Gastrocnemius medialis (tissue), 4 donors: ENCODE results near the gene NSUN7. TPM values are rescaled to one million over a fixed set of nuclear protein-coding genes. Genes with fewer than 3 reads are reported as not detected.
A peak's percentile ranks its signal among the peaks of the same experiment; 100 is the strongest.

ENCODE experiments used
- ATAC-seq, 2 donors: fragments of 150-250 bp; one replicate each; pipeline ENCODE4 v1.9.1; 2016
- DNase-seq, 2 donors: peaks; one replicate each; pipeline ENCODE4 v3.0.0-alpha.2; 2019
- H3K27ac ChIP-seq, 4 donors: fragments of 200-600 bp; sonication (generic); 1 replicate in 1 of 4; 2 replicates in 3 of 4; pipeline ENCODE4 v1.5.1; 2016 to 2018; ENCODE audit warnings: mild to moderate bottlenecking in 2 of 4, moderate library complexity in 1 of 4
- H3K27me3 ChIP-seq, 3 donors: fragments of 200-600 bp; sonication (generic) in 2 of 3; 1 replicate in 1 of 3; 2 replicates in 2 of 3; pipeline versions ENCODE4 v1.5.1 to v1.6.0; 2016 to 2019; ENCODE audit warnings: mild to moderate bottlenecking in 1 of 3, moderate library complexity in 1 of 3
- H3K36me3 ChIP-seq, 2 donors: fragments of 200-600 bp; sonication (generic) in 1 of 2; one replicate each; pipeline ENCODE4 v1.5.1; 2017 to 2018
- H3K4me1 ChIP-seq, 2 donors: fragments of 200-600 bp; sonication (generic) in 1 of 2; one replicate each; pipeline ENCODE4 v1.5.1; 2016 to 2017; ENCODE audit warnings: mild to moderate bottlenecking in 2 of 2
- H3K4me3 ChIP-seq, 4 donors: fragments of 200-600 bp; sonication (generic) in 3 of 4; 1 replicate in 1 of 4; 2 replicates in 3 of 4; pipeline ENCODE4 v1.5.1; 2016 to 2019; ENCODE audit warnings: mild to moderate bottlenecking in 2 of 4
- H3K9me3 ChIP-seq, 3 donors: fragments of 200-600 bp; sonication (generic) in 2 of 3; 1 replicate in 1 of 3; 2 replicates in 2 of 3; pipeline ENCODE4 v1.5.1; 2016 to 2019
- POLR2A ChIP-seq, 2 donors: fragments of 450-650 bp; IDR thresholded peaks; one replicate each; pipeline ENCODE4 v1.6.1; 2017; ENCODE audit warnings: antibody characterized with exemption in 2 of 2, mild to moderate bottlenecking in 2 of 2, moderate library complexity in 2 of 2
- in situ Hi-C, 4 donors: fragments of 200-750 bp; cut with MboI; loops; one replicate each; pipeline versions ENCODE4 v1.15.0 to v1.8.0; 2017; ENCODE audit warnings: low sequenced_read_pairs in 4 of 4
- intact Hi-C: fragments of 100-400 bp; cut with DNase I; formaldehyde crosslinking; loops from one replicate; pipeline ENCODE4 v1.15.1; 2023; ENCODE audit warnings: low total_unique reads
- total RNA-seq, 4 donors: library from RNA; depleted of rRNA; stranded (reverse); fragments of >200 nt; gene quantifications; one replicate each; pipeline versions ENCODE4 v1.1.0 to v1.2.3, GENCODE V29; 2016
- TF ChIP-seq, protein P1 (sequence below), 5 experiments: fragments of 450-650 bp in 3 of 5; fragments of 200-600 bp in 2 of 5; sonication (generic) in 2 of 5; IDR thresholded peaks in 4 of 5; conservative IDR thresholded peaks in 1 of 5; 1 replicate in 4 of 5; 2 replicates in 1 of 5; pipeline ENCODE4 v1.5.1; 2016 to 2019; ENCODE audit warnings: antibody characterized with exemption in 5 of 5, mild to moderate bottlenecking in 3 of 5, moderate library complexity in 3 of 5

NSUN7 gene
- total RNA-seq, 4 donors from 2014 or later: 0.18 TPM; not detected in 3

DNA sequence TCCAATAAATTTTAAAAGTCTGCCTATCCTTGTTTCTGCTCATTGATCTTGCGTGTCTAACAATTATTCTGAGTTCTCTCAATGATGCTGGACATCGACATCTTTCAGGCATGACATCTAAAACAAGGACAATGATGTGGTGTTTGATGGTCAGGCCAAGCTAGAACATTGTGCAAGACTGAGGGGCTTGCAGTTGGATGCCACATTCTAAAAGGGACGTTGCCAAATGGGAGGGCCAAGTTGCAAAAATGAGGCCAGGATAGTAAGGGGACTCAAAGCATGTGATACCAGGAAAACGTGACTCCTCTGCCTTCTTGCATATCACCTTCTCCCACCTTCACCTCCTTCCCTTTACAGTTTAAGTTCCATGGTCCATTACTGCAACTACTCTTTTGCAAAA lies 29.4 kb upstream of the NSUN7 start:
- TF ChIP-seq POLR2A (IDR thresholded peaks at IDR 0.05): no peak
- TF ChIP-seq, protein P1, sequence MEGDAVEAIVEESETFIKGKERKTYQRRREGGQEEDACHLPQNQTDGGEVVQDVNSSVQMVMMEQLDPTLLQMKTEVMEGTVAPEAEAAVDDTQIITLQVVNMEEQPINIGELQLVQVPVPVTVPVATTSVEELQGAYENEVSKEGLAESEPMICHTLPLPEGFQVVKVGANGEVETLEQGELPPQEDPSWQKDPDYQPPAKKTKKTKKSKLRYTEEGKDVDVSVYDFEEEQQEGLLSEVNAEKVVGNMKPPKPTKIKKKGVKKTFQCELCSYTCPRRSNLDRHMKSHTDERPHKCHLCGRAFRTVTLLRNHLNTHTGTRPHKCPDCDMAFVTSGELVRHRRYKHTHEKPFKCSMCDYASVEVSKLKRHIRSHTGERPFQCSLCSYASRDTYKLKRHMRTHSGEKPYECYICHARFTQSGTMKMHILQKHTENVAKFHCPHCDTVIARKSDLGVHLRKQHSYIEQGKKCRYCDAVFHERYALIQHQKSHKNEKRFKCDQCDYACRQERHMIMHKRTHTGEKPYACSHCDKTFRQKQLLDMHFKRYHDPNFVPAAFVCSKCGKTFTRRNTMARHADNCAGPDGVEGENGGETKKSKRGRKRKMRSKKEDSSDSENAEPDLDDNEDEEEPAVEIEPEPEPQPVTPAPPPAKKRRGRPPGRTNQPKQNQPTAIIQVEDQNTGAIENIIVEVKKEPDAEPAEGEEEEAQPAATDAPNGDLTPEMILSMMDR (IDR thresholded peaks at IDR 0.05 in 4 of 5, conservative IDR thresholded peaks at IDR 0.05 in 1 of 5): no peak
- in situ Hi-C loops: no loop called here
- DNase-seq (no peak), ATAC-seq (no peak)
- Histone ChIP-seq H3K36me3 (no peaks in the 10 kb centered on the region), H3K27ac (no peak overlapping the region), H3K4me1 (no peaks in the 10 kb centered on the region), H3K4me3 (no peak overlapping the region), H3K9me3 (no peaks in the 10 kb centered on the region), H3K27me3 (no peaks in the 10 kb centered on the region)
- intact Hi-C loops: no loop called here

DNA sequence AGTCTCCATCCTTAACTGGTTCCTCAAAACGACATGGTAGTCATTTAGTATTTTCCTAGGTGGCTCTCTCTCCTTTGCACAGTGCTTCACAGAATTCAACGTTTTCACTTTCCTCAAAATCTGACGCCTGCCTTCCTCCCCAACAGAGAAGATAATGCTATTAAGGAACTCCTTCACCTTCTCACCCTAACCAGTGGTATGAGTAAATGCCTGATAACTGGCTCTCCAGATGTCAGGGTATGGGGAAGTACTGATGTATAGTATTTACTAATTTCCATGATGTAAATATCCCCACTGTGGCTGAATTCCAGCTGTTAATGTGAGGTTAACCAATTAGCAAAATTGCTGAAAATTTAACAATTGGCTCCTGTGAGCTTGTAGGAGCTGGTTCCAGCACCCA lies 28.8 kb upstream of the NSUN7 start:
- ATAC-seq: no peak

GRCh38 chr4:40721730-40722171 lies 28.0 kb upstream of the NSUN7 start:
- H3K9me3 ChIP-seq: no peaks in the 10 kb centered on the region
- no peaks in the 10 kb centered on the region for H3K4me1 ChIP-seq
- DNase-seq (no peak), ATAC-seq (no peak)
- H3K27me3 ChIP-seq: no peaks in the 10 kb centered on the region
- intact Hi-C loops: no loop called here
- no peak overlapping the region for H3K4me3 ChIP-seq
- in situ Hi-C loops: no loop called here
- H3K27ac ChIP-seq: no peak overlapping the region
- H3K36me3 ChIP-seq: no peaks in the 10 kb centered on the region
- TF ChIP-seq POLR2A (IDR thresholded peaks at IDR 0.05): no peak
- TF ChIP-seq, protein P1 (IDR thresholded peaks at IDR 0.05 in 4 of 5, conservative IDR thresholded peaks at IDR 0.05 in 1 of 5): no peak

More for the DNA sequence above, 28.8 kb upstream of the NSUN7 start:
- Histone ChIP-seq H3K4me1 (no peaks in the 10 kb centered on the region), H3K9me3 (no peaks in the 10 kb centered on the region), H3K36me3 (no peaks in the 10 kb centered on the region), H3K4me3 (no peak overlapping the region), H3K27ac (no peak overlapping the region), H3K27me3 (no peaks in the 10 kb centered on the region)
- no peak for TF ChIP-seq POLR2A (IDR thresholded peaks at IDR 0.05)
- TF ChIP-seq, protein P1 (IDR thresholded peaks at IDR 0.05 in 4 of 5, conservative IDR thresholded peaks at IDR 0.05 in 1 of 5): no peak
- no peak for DNase-seq
- intact Hi-C loops (no loop called here), in situ Hi-C loops (no loop called here)

- no peaks in the 10 kb centered on the region for H3K4me1 ChIP-seq
- intact Hi-C loops: no loop called here
- H3K4me3 ChIP-seq: no peak overlapping the region
- in situ Hi-C loops: no loop called here
- DNase-seq (no peak), ATAC-seq (peak in 1 of 2 donors; percentile 41)
- no peak overlapping the region for H3K27ac ChIP-seq
- no peaks in the 10 kb centered on the region for H3K27me3 ChIP-seq
- TF ChIP-seq, protein P1 (IDR thresholded peaks at IDR 0.05 in 4 of 5, conservative IDR thresholded peaks at IDR 0.05 in 1 of 5): no peak
- no peak for TF ChIP-seq POLR2A (IDR thresholded peaks at IDR 0.05)
- no peaks in the 10 kb centered on the region for H3K9me3 ChIP-seq
- no peaks in the 10 kb centered on the region for H3K36me3 ChIP-seq
Measured at GRCh38 chr4:40722576-40723161, 27.1 kb upstream of the NSUN7 start.

DNA sequence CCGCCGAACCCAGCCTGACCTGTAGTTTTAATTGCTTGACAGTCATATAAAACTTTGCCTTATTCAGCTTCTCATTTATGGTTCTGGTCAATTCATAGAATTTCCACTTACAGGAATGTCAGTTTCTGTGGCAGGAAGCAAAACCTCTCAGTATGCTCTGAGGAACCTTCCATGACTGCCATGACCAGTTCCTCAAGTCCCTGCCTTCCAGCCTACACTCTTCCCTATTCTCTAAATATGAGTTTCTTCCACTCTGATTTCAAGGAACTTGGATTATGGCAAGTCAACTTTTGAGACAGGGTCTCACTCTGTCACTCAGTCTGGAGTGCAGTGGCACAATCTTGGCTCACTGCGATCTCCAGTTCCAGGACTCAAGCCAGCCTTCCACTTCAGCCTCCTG lies 26.0 kb upstream of the NSUN7 start:
- H3K27ac ChIP-seq: no peak overlapping the region
- in situ Hi-C loops: no loop called here

More for the DNA sequence above, 26.0 kb upstream of the NSUN7 start:
- Histone ChIP-seq H3K36me3 (no peaks in the 10 kb centered on the region), H3K4me3 (no peak overlapping the region), H3K9me3 (no peaks in the 10 kb centered on the region), H3K4me1 (no peaks in the 10 kb centered on the region), H3K27me3 (no peaks in the 10 kb centered on the region)
- no peak for TF ChIP-seq POLR2A (IDR thresholded peaks at IDR 0.05)
- TF ChIP-seq, protein P1 (IDR thresholded peaks at IDR 0.05 in 4 of 5, conservative IDR thresholded peaks at IDR 0.05 in 1 of 5): no peak
- ATAC-seq (no peak), DNase-seq (no peak)
- intact Hi-C loops: no loop called here
